ENCODE results near the gene RHBG. TPM values are rescaled to one million over a fixed set of nuclear protein-coding genes. Genes with fewer than 3 reads are reported as not detected.

The RHBG gene
- polyA plus RNA-seq, 1 donor from 2014 or later: not detected

Small RNAs within 50 kb of the gene (small RNA-seq; reads per million reads assigned to genes)
- gene MIR9-1: 0 reads per million in 3 experiments

Other genes starting within 250 kb of the RHBG start
- 17.1 and 38.4 TPM in 2 replicates for gene SEMA4A, start 215.6 kb upstream of the RHBG start, polyA plus RNA-seq
- 13.7 and 16.2 TPM in 2 replicates for gene SLC25A44, start 175.1 kb upstream of the RHBG start, polyA plus RNA-seq
- 97.0 and 98.7 TPM in 2 replicates for gene PMF1, start 156.2 kb upstream of the RHBG start, polyA plus RNA-seq
- gene BGLAP, start 127.0 kb upstream of the RHBG start, polyA plus RNA-seq: 1.9 and 2.5 TPM in 2 replicates
- 16.8 and 27.3 TPM in 2 replicates for gene PAQR6, start 121.2 kb upstream of the RHBG start, polyA plus RNA-seq
- gene SMG5, start 86.4 kb upstream of the RHBG start, polyA plus RNA-seq: 57.3 and 84.4 TPM in 2 replicates
- gene TMEM79, start 84.9 kb upstream of the RHBG start, polyA plus RNA-seq: 5.9 and 6.8 TPM in 2 replicates
- 3.3 and 4.1 TPM in 2 replicates for gene GLMP, start 73.5 kb upstream of the RHBG start, polyA plus RNA-seq
- gene VHLL, start 69.9 kb upstream of the RHBG start, polyA plus RNA-seq: 1.4 and 1.8 TPM in 2 replicates
- gene CCT3, start 30.9 kb upstream of the RHBG start, polyA plus RNA-seq: 288 and 326 TPM in 2 replicates
- not detected in 2 replicates for gene TSACC, start 30.7 kb upstream of the RHBG start, polyA plus RNA-seq
- 4.7 and 5.2 TPM in 2 replicates for gene MEF2D, start 131.6 kb downstream of the RHBG start, polyA plus RNA-seq
- 0.32 TPM in 1 of 2 replicates, not detected in the other for gene IQGAP3, start 203.4 kb downstream of the RHBG start, polyA plus RNA-seq
- not detected in 2 replicates for gene TTC24, start 210.5 kb downstream of the RHBG start, polyA plus RNA-seq
- 95.7 and 111 TPM in 2 replicates for gene NAXE, start 222.6 kb downstream of the RHBG start, polyA plus RNA-seq
- 1.3 and 3.9 TPM in 2 replicates for gene GPATCH4, start 232.3 kb downstream of the RHBG start, polyA plus RNA-seq

All from neural cell (in vitro differentiated cells).